GM18511 (cell line): ENCODE results near the gene NOTO.
"Not testable (repeated sequence)": the region's sequence is repeated elsewhere in the genome, so short reads cannot be mapped to it uniquely, and the experiment has no call there.

ENCODE experiments used
- ATAC-seq: cut with Tn5 transposase; IDR thresholded peaks from one replicate; pipeline ENCODE4 v1.9.1; 2021; ENCODE audit warnings: mild to moderate bottlenecking, moderate library complexity; ENCODE audit not compliant: unreplicated experiment

Gene NOTO, protein sequence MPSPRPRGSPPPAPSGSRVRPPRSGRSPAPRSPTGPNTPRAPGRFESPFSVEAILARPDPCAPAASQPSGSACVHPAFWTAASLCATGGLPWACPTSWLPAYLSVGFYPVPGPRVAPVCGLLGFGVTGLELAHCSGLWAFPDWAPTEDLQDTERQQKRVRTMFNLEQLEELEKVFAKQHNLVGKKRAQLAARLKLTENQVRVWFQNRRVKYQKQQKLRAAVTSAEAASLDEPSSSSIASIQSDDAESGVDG

DNA sequence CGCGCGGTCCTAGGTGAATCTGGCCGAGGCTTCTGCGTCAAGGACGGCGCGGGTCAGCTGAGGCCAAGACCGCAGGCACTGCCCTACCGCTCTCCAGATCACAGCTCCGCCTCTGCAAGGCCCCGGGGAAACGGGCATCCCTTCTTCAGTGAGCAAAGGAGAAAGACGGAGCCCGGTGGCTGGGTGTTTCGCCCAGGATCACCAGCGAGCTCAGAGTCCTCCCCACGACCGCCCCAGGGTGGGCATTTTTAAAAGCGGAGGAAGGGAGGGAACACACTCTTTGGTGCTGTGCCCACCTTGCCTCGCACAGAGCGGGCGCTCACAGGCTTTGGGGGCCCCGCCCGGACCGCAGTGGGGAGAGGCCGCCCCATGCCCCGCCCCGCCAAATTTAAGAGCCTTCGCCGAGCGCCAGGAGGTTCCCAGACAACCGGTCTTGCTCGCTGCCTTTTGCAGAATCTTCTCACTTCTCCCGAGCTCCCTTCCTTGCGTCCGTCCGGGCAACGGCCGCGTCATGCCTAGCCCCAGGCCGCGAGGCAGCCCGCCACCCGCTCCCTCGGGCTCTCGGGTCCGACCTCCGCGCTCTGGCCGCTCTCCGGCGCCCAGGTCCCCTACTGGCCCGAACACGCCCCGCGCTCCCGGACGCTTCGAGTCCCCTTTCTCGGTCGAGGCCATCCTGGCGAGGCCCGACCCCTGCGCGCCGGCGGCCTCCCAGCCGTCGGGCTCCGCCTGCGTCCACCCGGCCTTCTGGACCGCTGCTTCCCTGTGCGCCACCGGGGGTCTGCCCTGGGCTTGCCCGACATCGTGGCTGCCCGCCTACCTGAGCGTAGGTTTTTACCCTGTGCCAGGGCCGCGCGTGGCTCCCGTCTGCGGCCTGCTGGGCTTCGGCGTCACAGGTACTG, at the start of gene NOTO:
Gene NOTO (plus strand): TSS at position 419 of the 899 bp plus-strand sequence. CDS start 93 bp downstream, at position 512.
- ATAC-seq = no peak

DNA sequence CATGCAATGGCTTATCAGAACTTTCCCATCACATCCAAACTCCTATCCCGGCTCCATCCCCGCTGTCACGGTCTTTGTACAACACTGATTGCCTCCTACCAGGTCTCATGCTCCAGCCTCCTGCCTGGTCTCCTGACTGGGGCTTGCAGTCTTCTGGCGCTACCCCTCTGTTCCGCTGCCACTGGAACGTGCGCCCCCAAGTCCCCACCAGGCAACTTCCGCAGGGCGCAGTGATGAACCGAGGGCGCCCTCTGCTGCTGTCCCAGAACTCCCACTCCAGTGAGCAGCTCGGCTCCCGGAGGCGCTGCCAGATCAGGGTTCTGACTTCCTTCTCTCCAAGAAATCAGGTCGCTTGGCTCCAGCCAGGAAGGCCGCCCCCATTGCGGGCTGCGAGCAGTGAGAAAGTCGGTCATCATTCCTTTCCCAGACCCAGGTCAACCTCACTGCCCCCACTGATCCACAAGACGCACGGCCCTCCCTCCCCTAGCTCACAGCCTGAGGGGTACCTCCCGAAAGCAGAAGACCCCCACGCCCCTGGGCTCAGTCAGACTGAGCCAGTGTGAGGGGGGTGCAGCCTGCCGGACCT, 45.7 kb upstream of the NOTO start:
- ATAC-seq = no peak

DNA sequence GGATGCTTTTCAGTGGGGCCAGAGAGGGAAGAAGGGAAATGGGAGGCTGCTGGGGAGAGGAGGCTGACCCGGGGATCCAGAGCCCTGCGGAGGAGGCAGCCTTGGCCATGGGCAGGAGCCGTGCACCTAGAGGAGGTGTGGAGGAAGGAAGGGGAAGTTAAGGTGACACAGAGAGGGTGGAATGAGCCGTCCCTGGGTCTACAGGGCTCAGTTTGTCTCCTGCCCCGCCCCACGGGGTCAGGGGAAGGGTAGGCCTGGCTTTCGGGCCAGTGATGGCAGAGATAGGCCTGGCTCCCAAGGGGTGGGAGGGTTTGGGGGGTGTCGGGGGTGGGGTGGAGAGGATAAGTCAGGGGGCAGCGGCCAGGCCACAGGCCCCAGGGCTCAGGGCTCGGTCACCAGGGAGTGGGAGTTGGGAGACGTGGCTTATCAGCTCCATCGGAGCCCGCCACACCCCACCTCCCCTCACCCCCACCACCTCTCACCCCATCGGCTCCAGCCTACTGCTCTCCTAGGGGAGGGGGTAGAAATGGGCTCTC, 39.5 kb upstream of the NOTO start:
- ATAC-seq = no peak

DNA sequence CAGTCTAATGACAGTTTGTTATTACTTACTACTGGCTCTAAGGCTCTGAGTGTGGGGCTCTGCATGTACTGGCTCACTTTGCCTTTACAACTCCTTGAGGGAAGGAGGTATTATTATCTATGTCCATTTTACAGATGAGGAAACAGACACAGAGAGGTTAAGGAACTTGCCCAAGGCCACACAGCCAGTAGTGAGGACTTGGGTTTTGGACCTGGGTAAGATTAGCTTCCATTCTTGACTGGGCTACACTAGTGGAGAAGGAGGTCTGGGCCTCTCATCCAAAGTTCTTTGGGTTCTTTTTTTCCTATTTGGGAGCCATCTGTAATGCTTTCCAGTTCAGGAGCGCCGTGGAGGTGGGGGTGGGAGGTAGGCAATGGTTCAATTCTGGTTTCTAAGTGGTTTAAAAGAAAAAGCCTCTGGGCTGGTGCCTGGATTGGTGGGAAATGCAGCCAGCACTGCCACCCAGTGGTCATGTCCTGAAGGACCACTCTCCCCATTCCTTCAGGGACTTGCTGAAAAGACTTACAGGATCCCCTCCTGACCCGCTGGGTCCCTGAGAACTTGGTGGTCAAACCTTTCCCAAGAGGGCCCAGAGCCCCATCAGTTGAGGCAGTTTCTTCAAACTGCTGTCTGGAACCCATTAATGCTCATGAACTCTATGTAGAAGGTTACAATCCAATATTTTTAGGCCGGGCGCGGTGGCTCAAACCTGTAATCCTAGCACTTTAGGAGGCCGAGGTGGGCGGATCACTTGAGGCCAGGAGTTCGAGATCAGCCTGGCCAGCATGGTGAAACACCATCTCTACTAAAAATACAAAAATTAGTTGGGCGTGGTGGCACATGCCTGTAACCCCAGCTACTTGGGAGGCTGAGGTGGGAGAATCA, 38.6 kb upstream of the NOTO start:
- ATAC-seq = peak; percentile 89

DNA sequence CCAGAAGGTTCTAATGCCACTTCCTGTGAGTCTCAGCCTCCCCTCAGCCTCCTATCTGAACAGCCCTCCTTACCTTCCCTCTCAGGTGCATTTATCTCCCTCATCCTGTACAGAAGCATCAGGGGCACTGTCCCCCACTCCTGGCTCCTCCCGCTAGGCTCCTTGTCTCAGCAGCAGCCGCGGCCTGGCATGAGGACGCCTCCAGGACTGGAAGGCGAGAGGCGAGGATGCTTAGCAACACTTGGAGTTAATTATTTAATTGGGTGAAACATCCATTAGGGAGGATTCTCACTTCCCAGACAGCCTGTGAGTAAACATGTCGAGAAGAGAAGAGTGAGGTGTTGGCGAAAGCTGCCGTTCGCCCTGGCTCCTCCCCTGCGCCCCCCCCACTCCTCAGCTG, 36.4 kb upstream of the NOTO start:
- not testable (repeated sequence) for ATAC-seq

DNA sequence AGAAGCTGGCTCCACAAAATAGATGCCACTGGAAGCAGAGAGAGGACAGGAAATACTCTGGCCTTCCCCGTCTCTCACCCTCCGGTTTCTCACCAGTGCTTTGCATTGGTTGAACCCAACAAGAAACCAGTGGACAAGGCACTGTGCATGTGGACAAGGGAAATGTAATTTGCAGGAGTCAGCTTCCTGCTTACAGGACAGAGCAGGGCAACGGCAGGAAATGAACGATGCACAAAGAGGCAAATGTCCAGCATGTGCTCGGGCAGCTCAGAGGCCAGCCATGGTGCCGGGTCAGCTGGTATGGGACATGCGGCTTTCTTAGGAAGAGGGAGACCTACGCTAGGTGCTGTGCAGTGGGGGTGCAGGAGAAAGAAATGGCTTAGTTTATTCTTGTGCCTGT, 35.6 kb upstream of the NOTO start:
- ATAC-seq = not testable (repeated sequence)

DNA sequence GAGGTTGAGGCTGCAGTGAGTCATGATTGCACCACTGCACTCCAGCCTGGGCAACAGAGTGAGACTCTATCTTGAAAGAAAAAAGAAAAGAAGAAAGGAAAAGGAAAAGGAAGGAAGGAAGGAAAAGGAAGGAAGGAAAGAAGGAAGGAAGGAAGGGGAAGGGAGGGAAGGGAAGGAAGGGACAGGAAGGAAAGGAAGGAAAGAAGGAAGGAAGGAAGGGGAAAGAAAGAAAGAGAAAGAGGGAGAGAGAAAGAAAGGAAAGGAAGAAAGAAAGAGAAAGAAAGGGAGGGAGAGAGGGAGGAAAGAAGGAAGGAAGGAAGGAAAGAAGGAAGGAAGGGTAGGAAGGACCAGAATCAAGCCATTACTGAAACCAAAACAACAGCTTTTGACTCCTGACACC, 34.0 kb upstream of the NOTO start:
- not testable (repeated sequence) for ATAC-seq

DNA sequence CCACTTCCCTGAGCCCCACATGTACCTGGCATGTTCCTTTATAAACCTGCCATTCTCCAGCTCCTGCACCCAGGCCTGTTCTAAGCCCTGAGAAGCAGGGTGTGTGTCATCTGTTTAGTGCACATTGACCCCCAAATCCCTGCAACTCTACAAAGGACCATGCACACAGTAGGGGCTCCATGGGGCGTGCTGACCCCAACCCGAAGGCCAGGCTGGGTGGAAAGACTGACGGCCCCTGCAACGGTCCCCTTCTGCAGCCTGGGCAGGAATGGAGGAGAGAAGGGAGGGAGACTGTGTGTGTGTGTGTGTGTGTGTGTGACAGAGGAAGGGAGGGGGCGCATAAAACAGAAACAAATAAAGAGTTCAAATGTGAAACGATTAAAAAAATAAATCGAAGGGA, 32.0 kb upstream of the NOTO start:
- ATAC-seq = not testable (repeated sequence)

DNA sequence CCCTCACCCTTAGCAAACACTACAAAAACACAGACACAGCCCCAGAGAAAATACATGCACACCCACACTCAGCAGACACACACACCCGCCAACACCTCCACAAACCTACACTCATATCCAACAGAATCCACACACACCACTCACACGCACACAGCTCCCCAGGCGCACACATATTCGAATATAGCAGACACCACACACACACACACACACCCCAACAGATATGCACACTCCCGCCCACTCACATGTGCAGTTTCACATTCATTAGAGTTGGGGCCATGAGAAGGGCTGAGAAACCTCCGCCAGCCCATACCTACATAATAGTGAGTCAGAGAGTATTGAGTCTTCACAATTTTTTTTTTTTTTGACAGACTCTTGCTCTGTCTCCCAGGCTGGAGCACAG, 29.4 kb upstream of the NOTO start:
- peak; percentile 42 for ATAC-seq

DNA sequence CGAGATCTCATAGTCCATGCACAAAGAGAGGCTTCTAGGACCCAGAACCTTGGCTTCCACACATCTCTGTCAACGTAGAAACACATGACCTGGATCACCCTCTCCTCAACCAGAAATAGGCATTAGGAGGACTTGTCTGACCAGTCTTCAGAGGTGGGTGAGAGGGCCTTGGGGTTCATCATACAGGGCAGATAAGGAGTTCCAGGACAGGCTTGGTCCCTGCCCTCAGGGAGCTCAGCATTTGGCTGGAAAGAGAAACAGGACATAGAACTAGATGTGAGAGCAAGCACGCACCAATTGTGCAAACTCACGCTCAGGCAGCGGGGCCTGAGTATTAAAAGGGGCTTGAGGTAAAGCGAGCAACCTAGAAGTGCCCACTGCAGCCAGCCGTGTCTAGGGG, 28.6 kb upstream of the NOTO start:
- ATAC-seq = no peak

DNA sequence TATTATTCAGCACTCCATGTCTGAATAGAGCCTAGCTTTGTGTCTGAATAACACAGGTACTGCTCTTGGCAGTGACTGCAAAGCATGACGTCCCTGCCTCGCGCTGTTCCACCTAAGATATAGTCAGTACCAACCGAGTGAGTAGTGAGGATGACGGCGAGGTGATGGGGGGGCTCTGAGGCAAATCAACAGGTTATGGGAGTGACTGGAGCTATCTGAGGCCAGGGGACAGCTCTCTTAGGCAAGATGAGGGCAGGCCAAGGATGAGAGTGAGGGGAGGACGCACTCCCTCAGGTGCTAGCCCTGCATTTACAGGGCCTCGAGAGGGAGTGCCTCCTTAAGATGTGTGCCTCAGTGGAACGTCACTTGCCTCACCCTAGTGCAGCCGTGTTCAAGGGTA, 28.1 kb upstream of the NOTO start:
- no peak for ATAC-seq

DNA sequence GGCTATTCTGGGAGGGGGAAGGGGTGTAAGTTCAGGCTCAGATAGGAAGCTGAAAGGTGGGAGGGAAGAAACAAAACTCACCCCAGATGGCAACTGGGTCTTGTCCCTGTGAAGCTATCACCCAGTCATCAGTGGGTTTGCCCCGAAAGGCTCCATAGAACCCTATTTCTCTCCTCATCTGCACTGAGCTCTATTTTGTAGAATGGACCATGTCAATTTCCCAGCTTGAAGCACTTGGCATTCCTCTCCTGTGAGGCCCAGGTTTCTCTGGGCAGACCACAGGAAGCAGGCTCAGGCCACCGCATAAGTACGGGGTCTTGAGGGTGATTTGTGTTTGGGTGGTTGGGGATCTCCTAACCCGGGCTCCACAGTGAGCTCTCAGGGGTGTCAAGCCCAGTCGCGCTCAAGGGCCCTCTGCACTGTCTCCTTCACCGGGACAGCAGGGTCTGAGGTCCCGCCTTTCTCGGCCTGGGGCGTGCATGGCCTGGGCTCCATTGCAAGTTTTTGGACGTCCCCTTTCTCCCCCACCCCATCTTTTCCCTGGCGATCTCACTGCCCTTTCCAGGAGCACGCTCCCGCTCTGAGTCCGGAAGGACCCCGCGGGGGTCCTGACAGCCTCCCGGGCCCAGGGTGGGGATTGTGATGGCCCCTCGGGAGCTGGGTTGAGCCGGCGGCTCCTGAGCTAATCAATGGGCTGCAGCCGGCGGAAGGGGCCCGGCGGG, 27.3 kb upstream of the NOTO start:
- no peak for ATAC-seq

DNA sequence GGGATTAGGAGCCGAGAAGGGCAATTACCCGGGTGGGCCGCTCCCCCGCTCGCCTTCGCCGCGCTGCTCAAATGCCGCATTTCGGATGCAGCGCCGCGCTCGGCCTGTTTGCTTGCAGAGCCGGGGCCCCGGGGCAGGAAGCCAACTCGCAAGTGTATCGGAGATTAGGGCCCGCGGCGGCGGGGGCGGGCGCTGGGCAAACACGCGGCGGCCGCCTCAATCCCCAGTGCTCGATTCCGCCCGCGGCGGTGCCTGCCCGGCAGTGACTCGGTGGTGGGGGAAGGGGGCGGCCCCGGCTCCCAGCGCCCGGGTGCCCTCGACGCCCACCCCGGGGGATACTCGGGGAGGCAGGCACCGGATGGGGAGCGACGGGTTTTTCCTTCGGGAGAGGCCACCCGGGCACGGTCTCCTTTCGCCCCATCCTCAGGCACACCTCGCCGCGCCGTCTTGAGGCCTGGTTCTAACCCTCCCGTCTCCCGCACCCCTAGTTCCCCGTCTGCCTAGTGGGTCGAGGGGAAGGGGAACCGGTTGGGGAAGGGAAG, 26.6 kb upstream of the NOTO start:
- peak; percentile 44 for ATAC-seq

DNA sequence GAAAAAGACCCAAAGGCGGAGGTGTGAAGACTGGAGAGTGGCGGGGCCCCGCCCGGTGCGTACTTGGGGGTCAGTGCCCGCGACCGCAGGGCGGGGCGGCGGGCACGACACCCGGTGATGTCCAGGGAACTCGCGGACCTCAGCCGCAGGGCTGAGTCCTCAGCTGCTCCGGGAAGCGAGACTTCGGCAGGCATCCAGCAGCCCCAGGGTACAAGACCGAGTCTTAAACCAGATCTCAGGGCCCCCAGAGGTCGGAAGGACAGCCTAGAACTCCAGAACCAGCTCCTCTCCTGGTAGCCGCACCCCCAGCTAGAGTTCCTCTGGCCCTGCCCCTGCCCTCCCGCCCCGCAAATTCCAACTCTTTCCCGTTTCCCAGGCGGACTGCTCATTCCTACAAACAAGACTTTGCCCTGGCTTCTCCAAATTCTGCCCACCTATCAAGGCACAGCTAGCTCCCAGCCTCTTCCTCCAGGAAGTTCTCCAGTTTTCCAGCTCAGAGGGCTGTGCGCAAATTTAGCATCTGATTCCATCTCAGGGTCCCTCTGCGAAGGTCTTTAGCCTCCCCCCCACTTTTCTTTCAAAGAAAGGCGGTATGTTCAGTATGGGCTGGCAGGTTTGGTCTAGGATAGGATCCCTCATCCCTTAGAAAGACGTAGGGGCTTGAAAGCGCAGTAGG, 26.0 kb upstream of the NOTO start:
- ATAC-seq = peak; percentile 38

DNA sequence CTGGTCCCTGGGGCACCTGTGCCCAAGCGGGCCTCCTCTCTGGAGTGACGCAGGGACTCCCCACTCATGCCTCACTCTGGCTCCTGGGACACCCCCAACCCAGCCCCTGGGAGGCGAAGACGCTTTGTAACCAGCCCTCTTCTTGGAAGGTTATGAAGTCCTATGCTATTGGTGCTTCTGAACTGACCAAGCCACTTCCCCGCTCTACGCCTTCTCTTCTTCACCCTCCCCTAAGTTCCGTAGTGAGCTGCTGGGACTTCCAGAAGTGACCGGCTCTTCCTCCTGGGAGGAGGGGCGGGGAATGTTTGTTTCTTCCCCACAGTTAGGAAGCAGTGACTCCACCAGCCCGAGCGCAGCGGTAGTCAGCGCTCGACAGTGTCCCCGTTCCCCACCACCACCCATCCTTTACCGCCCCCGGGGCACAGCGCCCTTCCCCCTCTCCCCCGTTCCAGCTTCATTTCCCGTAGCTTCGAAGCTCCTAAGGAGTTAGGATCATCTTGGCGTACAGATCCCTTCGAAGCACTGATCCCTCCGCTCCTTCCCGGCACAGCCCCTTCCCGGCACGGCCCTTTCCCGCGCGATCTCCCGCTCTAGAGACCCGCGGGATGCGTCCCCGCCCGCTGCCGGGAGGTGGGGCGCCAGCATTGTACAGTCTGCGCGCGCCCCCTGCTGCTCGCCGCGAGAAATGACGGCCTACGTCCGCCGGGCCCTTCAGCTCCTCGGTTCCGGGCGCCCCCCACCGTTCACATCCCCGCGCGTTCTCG, 25.3 kb upstream of the NOTO start:
- ATAC-seq = peak; percentile 77

DNA sequence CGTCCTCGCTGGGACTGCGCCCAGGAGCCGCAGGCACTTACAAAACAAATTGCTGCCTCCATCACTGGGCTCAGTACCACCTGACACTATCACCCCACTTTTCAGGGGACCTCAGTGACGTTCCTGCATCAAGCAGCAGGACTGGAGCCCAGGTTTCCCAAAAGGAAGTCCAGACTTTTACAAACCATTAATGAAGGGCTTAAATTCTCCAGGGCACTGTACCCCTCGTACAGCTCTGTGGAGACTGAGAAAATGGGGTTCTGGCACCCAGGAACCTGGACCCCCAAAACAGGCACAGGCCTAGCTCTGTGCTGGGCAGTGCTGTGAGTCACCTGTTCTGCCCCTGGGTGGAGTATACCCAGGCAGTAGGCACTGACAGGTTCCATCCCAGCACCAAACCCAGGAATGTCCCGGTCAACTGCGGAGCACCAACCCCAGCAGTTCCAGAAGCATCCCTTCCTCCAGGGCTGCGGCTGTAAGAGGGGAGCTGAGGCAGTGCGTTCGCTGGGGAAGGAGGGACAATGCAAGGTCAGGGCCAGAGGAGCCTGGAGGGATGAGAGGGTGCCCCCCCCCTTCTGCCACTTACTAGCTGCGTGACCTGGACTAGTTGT, 24.6 kb upstream of the NOTO start:
- ATAC-seq = no peak

DNA sequence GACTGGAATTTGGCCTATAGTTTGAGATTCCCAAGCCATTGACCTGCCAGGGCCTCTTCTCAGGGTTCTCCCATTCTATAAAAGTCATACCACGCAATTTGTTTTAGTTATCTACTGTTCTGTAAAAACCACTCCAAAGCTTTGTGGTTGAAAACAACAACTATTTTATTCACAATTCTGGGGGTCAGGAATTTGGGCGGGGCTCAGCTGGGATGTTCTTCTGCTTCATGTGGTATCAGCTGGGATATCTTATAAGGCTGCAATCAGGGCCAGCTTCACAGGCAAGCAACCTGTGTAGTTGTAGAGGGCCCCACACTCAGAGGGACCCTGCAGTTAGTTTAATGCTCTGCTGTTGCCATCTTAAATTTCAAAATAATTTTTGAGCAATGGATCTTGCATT, 16.4 kb upstream of the NOTO start:
- no peak for ATAC-seq

DNA sequence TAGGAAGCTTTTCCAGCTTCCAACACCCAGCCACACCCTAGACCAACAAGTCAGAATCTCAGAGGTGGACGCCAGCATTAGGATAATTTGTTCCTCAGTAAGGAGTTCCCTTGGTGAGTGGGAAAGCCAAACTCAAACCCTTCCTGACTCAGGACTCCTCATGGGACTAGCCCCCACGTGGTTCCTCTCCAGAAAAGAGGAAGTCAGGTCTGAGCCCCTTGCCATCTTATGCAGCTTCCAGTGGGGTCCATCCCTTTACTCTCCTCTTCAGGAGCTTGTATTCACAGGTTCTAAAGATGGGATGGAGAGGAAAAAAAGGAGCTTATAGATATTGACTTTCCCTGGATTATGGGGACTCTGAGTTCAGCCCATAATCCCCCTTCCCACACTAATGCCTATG, 14.8 kb upstream of the NOTO start:
- no peak for ATAC-seq
